ENCODE measurements around the gene HPSE2.

DNA sequence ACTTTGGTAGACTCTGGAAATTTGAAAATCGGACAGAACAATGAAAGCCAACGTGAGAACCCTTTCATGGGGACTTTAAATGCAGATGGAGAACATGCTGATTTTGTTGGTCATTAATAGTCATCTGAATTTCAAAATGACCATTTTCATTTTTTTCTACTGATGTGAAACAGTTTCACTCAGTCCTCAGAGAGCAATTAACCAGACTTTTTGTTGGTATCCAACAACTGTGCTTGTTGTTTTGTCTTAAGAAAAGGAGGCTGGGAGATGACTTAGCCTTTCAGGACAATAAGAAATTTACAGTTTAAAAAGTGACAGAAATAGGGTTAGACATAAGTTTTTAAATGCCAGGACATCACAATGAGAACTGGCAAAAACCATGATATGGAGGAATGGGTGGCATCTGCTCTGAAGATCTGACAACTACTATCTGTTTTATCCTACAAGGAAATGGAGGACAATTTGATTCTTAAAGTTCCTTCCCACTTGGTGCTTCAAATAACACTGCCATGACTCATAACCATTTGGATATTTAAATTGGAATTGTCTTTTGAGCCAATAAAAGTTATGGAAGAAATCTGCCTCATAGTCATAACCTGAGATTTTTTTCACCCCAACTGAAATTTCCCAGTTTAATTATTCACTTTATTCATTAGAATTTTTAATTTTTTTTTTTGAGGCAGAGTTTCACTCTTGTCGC is 701.8 kb downstream of the HPSE2 start:
- TF ChIP-seq CTCF (IDR thresholded peaks at IDR 0.05) (no peak), POLR2AphosphoS5 (IDR thresholded peaks at IDR 0.05; ENCODE audit: low read depth, low read length) (no peak), SIN3A (IDR thresholded peaks at IDR 0.05; ENCODE audit: borderline replicate concordance, insufficient read depth, low read depth, low read length) (no peak)
- TF ChIP-seq, protein P1, sequence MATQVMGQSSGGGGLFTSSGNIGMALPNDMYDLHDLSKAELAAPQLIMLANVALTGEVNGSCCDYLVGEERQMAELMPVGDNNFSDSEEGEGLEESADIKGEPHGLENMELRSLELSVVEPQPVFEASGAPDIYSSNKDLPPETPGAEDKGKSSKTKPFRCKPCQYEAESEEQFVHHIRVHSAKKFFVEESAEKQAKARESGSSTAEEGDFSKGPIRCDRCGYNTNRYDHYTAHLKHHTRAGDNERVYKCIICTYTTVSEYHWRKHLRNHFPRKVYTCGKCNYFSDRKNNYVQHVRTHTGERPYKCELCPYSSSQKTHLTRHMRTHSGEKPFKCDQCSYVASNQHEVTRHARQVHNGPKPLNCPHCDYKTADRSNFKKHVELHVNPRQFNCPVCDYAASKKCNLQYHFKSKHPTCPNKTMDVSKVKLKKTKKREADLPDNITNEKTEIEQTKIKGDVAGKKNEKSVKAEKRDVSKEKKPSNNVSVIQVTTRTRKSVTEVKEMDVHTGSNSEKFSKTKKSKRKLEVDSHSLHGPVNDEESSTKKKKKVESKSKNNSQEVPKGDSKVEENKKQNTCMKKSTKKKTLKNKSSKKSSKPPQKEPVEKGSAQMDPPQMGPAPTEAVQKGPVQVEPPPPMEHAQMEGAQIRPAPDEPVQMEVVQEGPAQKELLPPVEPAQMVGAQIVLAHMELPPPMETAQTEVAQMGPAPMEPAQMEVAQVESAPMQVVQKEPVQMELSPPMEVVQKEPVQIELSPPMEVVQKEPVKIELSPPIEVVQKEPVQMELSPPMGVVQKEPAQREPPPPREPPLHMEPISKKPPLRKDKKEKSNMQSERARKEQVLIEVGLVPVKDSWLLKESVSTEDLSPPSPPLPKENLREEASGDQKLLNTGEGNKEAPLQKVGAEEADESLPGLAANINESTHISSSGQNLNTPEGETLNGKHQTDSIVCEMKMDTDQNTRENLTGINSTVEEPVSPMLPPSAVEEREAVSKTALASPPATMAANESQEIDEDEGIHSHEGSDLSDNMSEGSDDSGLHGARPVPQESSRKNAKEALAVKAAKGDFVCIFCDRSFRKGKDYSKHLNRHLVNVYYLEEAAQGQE (IDR thresholded peaks at IDR 0.05; ENCODE audit: insufficient read depth in 1 of 2, low read depth in 2 of 2, low read length in 1 of 2): no peak
